ENCODE measurements around the gene DCLK1. TPM values are rescaled to one million over a fixed set of nuclear protein-coding genes. Genes with fewer than 3 reads are reported as not detected.

Gene DCLK1
- total RNA-seq, 1 experiment from 2014 or later = 1.4 TPM

- TF ChIP-seq EZH2 (IDR thresholded peaks at IDR 0.05; ENCODE audit: low read depth) = no peak
- no peak for TF ChIP-seq CTCF (conservative IDR thresholded peaks at IDR 0.05)
- CTCF ChIA-PET = no interaction called here
- no peak for DNase-seq
- no peaks in the 10 kb centered on the region for H3K9me2 ChIP-seq (ENCODE audit: insufficient read depth)
- H3F3A ChIP-seq (ENCODE audit: insufficient read depth, low read depth) = no peaks in the 10 kb centered on the region
- H3K36me3 ChIP-seq (ENCODE audit: low read depth) = no peaks in the 10 kb centered on the region
- H3K4me2 ChIP-seq = no peak overlapping the region
- H3K9me3 ChIP-seq (ENCODE audit: insufficient read depth, low read depth) = no peaks in the 10 kb centered on the region
- no peaks in the 10 kb centered on the region for H4K20me1 ChIP-seq (ENCODE audit: insufficient read depth)
- H3K27ac ChIP-seq = no peak overlapping the region
- H3K27me3 ChIP-seq (ENCODE audit: insufficient read depth, low read depth) = no peaks in the 10 kb centered on the region
- no peak overlapping the region for H2AFZ ChIP-seq
- POLR2A ChIA-PET (ENCODE audit: unreplicated experiment) = no interaction called here
- no TSS peak for BruUV-seq (replicated peaks)
- no peak overlapping the region for H3K4me3 ChIP-seq
- intact Hi-C loops (cut with micrococcal nuclease; ENCODE audit: unreplicated experiment) = no loop called here
- H3K4me1 ChIP-seq (replicated peaks; ENCODE audit: insufficient read depth) = peaks cover 4% of the 10 kb centered on the region
- H3K79me2 ChIP-seq (ENCODE audit: low read depth) = no peaks in the 10 kb centered on the region
These were observed 334.6 kb downstream of the DCLK1 start for GRCh38 chr13:35796623-35797022.

- no peak for DNase-seq
- intact Hi-C loops (cut with micrococcal nuclease; ENCODE audit: unreplicated experiment) = no loop called here
- H3F3A ChIP-seq (ENCODE audit: insufficient read depth, low read depth) = no peaks in the 10 kb centered on the region
- no peaks in the 10 kb centered on the region for H3K36me3 ChIP-seq (ENCODE audit: low read depth)
- H4K20me1 ChIP-seq (ENCODE audit: insufficient read depth) = no peaks in the 10 kb centered on the region
- peaks cover 13% of the 10 kb centered on the region for H3K4me1 ChIP-seq (replicated peaks; ENCODE audit: insufficient read depth)
- ChIA-PET POLR2A (ENCODE audit: unreplicated experiment) (no interaction called here), CTCF (no interaction called here)
- H3K27me3 ChIP-seq (ENCODE audit: insufficient read depth, low read depth) = no peaks in the 10 kb centered on the region
- H3K79me2 ChIP-seq (ENCODE audit: low read depth) = no peaks in the 10 kb centered on the region
- H3K27ac ChIP-seq = no peak overlapping the region
- no peak overlapping the region for H3K4me3 ChIP-seq
- no peaks in the 10 kb centered on the region for H3K9me2 ChIP-seq (ENCODE audit: insufficient read depth)
- H2AFZ ChIP-seq = no peak overlapping the region
- no TSS peak for BruUV-seq (replicated peaks)
- no peak overlapping the region for H3K4me2 ChIP-seq
- TF ChIP-seq EZH2 (IDR thresholded peaks at IDR 0.05; ENCODE audit: low read depth) (no peak), CTCF (conservative IDR thresholded peaks at IDR 0.05) (no peak)
- H3K9me3 ChIP-seq (ENCODE audit: insufficient read depth, low read depth) = no peaks in the 10 kb centered on the region
These were observed 336.3 kb downstream of the DCLK1 start for GRCh38 chr13:35794734-35795389.

GRCh38 chr13:35793823-35794222 lies 337.4 kb downstream of the DCLK1 start:
- H3K27ac ChIP-seq = no peak overlapping the region
- peaks cover 13% of the 10 kb centered on the region for H3K4me1 ChIP-seq (replicated peaks; ENCODE audit: insufficient read depth)
- H3K27me3 ChIP-seq (ENCODE audit: insufficient read depth, low read depth) = no peaks in the 10 kb centered on the region
- POLR2A ChIA-PET (ENCODE audit: unreplicated experiment) = no interaction called here
- no peaks in the 10 kb centered on the region for H3K9me3 ChIP-seq (ENCODE audit: insufficient read depth, low read depth)
- H3F3A ChIP-seq (ENCODE audit: insufficient read depth, low read depth) = no peaks in the 10 kb centered on the region
- no peaks in the 10 kb centered on the region for H3K36me3 ChIP-seq (ENCODE audit: low read depth)
- BruUV-seq (replicated peaks) = no TSS peak
- H3K79me2 ChIP-seq (ENCODE audit: low read depth) = no peaks in the 10 kb centered on the region
- intact Hi-C loops (cut with micrococcal nuclease; ENCODE audit: unreplicated experiment) = no loop called here
- H3K4me3 ChIP-seq = no peak overlapping the region
- no peaks in the 10 kb centered on the region for H3K9me2 ChIP-seq (ENCODE audit: insufficient read depth)
- H2AFZ ChIP-seq = no peak overlapping the region
- no peaks in the 10 kb centered on the region for H4K20me1 ChIP-seq (ENCODE audit: insufficient read depth)
- DNase-seq = no peak
- TF ChIP-seq CTCF (conservative IDR thresholded peaks at IDR 0.05) = no peak
- TF ChIP-seq EZH2 (IDR thresholded peaks at IDR 0.05; ENCODE audit: low read depth) = no peak
- CTCF ChIA-PET = no interaction called here
- no peak overlapping the region for H3K4me2 ChIP-seq
